ENCODE results near the gene ACER2.

ACER2 gene

GRCh38 chr9:19441730-19442129 is 32.9 kb downstream of the ACER2 start:
- no peak for TF ChIP-seq CTCF (IDR thresholded peaks at IDR 0.05; ENCODE audit: control extremely low read depth, extremely low read depth, low read depth, missing control alignments)
- POLR2A ChIA-PET = no interaction called here
- DNase-seq (ENCODE audit: extremely low spot score) = peak; percentile 65
- CTCF ChIA-PET = interaction anchor here (0.6 to 7.8 kb wide), 3 partner anchors 16 to 371 kb away, joined by 3 to 45 read pairs (median 30); no protein-coding TSS in a partner anchor

GRCh38 chr9:19442240-19442639 is 33.4 kb downstream of the ACER2 start:
- CTCF ChIA-PET = interaction anchor here (5.4 to 7.8 kb wide), 2 partner anchors 16 to 22 kb away, joined by 30 to 45 read pairs; no protein-coding TSS in a partner anchor
- TF ChIP-seq CTCF (IDR thresholded peaks at IDR 0.05; ENCODE audit: control extremely low read depth, extremely low read depth, low read depth, missing control alignments) = no peak
- no peak for DNase-seq (ENCODE audit: extremely low spot score)
- POLR2A ChIA-PET = no interaction called here

- DNase-seq (ENCODE audit: extremely low spot score) = no peak
- TF ChIP-seq CTCF (IDR thresholded peaks at IDR 0.05; ENCODE audit: control extremely low read depth, extremely low read depth, low read depth, missing control alignments) = no peak
- ChIA-PET CTCF (interaction anchor here (1.3 to 2.7 kb wide), 3 partner anchors 11 to 19 kb away, joined by 4 to 15 read pairs (median 9); no protein-coding TSS in a partner anchor), POLR2A (no interaction called here)
These were observed 36.6 kb downstream of the ACER2 start for GRCh38 chr9:19445452-19445851.

GRCh38 chr9:19446361-19446861 is 37.6 kb downstream of the ACER2 start:
- ChIA-PET CTCF (interaction anchor here (0.9 to 2.1 kb wide), 4 partner anchors 9 to 18 kb away, joined by 3 to 9 read pairs (median 4); no protein-coding TSS in a partner anchor), POLR2A (no interaction called here)
- no peak for DNase-seq (ENCODE audit: extremely low spot score)
- TF ChIP-seq CTCF (IDR thresholded peaks at IDR 0.05; ENCODE audit: control extremely low read depth, extremely low read depth, low read depth, missing control alignments) = no peak

- ChIA-PET POLR2A (no interaction called here), CTCF (interaction anchor here (6.9 kb wide), 1 partner anchor 14 kb away, joined by 102 read pairs; no protein-coding TSS in a partner anchor)
These were observed 42.7 kb downstream of the ACER2 start for GRCh38 chr9:19451240-19452087.

More at GRCh38 chr9:19451240-19452087, 42.7 kb downstream of the ACER2 start:
- no peak for TF ChIP-seq CTCF (IDR thresholded peaks at IDR 0.05; ENCODE audit: control extremely low read depth, extremely low read depth, low read depth, missing control alignments)
- DNase-seq (ENCODE audit: extremely low spot score) = no peak

Measured in GM10248 (cell line).